Left lung (tissue), 14 donors: ENCODE data around the gene SPINK9. TPM values are rescaled to one million over a fixed set of nuclear protein-coding genes. Genes with fewer than 3 reads are reported as not detected.

Experiments
- ATAC-seq: fragments of 200-7000 bp; cut with Tn5 transposase; one replicate; pipeline ENCODE4 v1.9.1; 2020; ENCODE audit warnings: moderate library complexity
- DNase-seq, 4 donors: peaks; one replicate each; pipeline ENCODE4 v3.0.0-alpha.2; 2013 to 2020
- H3K27ac ChIP-seq, 2 donors: fragments of 200-600 bp; sonication (generic) in 1 of 2; one replicate each; pipeline versions ENCODE4 v1.5.0 to v1.8.0; 2020 to 2021
- H3K27me3 ChIP-seq, 2 donors: fragments of 200-600 bp; sonication (generic) in 1 of 2; one replicate each; pipeline versions ENCODE4 v1.5.0 to v1.8.0; 2020 to 2021
- H3K36me3 ChIP-seq, 2 donors: fragments of 200-600 bp; sonication (generic) in 1 of 2; one replicate each; pipeline versions ENCODE4 v1.5.0 to v1.8.0; 2020 to 2021
- H3K4me1 ChIP-seq, 2 donors: fragments of 200-600 bp; one replicate each; pipeline ENCODE4 v1.8.0; 2021
- H3K4me3 ChIP-seq, 2 donors: fragments of 200-600 bp; sonication (generic) in 1 of 2; one replicate each; pipeline versions ENCODE4 v1.5.0 to v1.8.0; 2020 to 2021; ENCODE audit warnings: mild to moderate bottlenecking in 1 of 2
- H3K9me3 ChIP-seq, 2 donors: fragments of 200-600 bp; sonication (generic) in 1 of 2; one replicate each; pipeline versions ENCODE4 v1.5.0 to v1.8.0; 2020 to 2021
- intact Hi-C, 2 donors: fragments of 100-400 bp; cut with DNase I; formaldehyde crosslinking; loops; one replicate each; pipeline versions ENCODE4 v1.11.2 to v1.14.2; 2022
- long read RNA-seq, 12 donors: library from polyadenylated mRNA in 2 of 12; unstranded in 2 of 12; transcript quantifications; one replicate each; pipeline ENCODE4 v2.0.0 and lab custom pipeline, GENCODE V29; 2019 to 2026
- polyA plus RNA-seq, 6 donors: library from polyadenylated mRNA; unstranded; fragments of 120-200 nt; gene quantifications; one replicate each; pipeline ENCODE4 v1.2.1, GENCODE V29; 2013; ENCODE audit not compliant: insufficient read length in 6 of 6
- total RNA-seq, 2 donors: library from RNA; stranded (reverse); fragmentation: NEBNext Ultra II Directional; extraction: Animal tissue kit (Norgen Biotek cat#: 25700); gene quantifications; one replicate each; pipeline ENCODE4 v1.2.1, GENCODE V29; 2021
- TF ChIP-seq, protein P1 (sequence below), 2 donors: fragments of 200-600 bp; sonication (generic) in 1 of 2; IDR thresholded peaks; one replicate each; pipeline versions ENCODE4 v1.5.0 to v1.8.0; 2021; ENCODE audit warnings: antibody characterized with exemption in 2 of 2
- donor health status: DM: no; HTN: yes; CAD: no.
- donor health status: DM: no; HTN: no; CAD: no.

SPINK9 gene, protein sequence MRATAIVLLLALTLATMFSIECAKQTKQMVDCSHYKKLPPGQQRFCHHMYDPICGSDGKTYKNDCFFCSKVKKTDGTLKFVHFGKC
- not detected for total RNA-seq
- under 1 TPM; 0.34 to 0.87 (median 0.67) TPM for polyA plus RNA-seq
- long read RNA-seq, donor 1, result 0 reads
- long read RNA-seq, donor 2, result 0 reads
- long read RNA-seq, donor 3, result 0 reads
- long read RNA-seq, donor 4, result 0 reads
- long read RNA-seq, donor 5, result 0 reads
- long read RNA-seq, donor 6, result 0 reads
- long read RNA-seq, donor 7, result 0 reads
- long read RNA-seq, donor 8, result 0 reads
- long read RNA-seq, donor 9, result 0 reads
- long read RNA-seq, donor 10, result 0 reads
- long read RNA-seq, donor 11, result 0 reads
- long read RNA-seq, donor 12, partial matches to known transcripts, result 5 of 5 reads
- long read RNA-seq, donor 12, other reads (novel, unspliced or antisense), result 0 of 5 reads

- no peak within 1 kb of the TSS for H3K27ac ChIP-seq
- ATAC-seq (no peak), DNase-seq (no peak)
- peaks cover 0 to 6% of the 10 kb centered on the region in 2 donors for H3K9me3 ChIP-seq
- H3K36me3 ChIP-seq, result no peaks in the 10 kb centered on the region
- no peak within 1 kb of the TSS for H3K4me3 ChIP-seq
- intact Hi-C loops, result no loop called here
- H3K27me3 ChIP-seq, result no peaks in the 10 kb centered on the region
- no peaks in the 10 kb centered on the region for H3K4me1 ChIP-seq
- TF ChIP-seq, protein P1, sequence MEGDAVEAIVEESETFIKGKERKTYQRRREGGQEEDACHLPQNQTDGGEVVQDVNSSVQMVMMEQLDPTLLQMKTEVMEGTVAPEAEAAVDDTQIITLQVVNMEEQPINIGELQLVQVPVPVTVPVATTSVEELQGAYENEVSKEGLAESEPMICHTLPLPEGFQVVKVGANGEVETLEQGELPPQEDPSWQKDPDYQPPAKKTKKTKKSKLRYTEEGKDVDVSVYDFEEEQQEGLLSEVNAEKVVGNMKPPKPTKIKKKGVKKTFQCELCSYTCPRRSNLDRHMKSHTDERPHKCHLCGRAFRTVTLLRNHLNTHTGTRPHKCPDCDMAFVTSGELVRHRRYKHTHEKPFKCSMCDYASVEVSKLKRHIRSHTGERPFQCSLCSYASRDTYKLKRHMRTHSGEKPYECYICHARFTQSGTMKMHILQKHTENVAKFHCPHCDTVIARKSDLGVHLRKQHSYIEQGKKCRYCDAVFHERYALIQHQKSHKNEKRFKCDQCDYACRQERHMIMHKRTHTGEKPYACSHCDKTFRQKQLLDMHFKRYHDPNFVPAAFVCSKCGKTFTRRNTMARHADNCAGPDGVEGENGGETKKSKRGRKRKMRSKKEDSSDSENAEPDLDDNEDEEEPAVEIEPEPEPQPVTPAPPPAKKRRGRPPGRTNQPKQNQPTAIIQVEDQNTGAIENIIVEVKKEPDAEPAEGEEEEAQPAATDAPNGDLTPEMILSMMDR (IDR thresholded peaks at IDR 0.05), result no peak
These were observed at the start of gene SPINK9 for GRCh38 chr5:148335259-148335658. Gene SPINK9, plus strand, starts transcription at chr5:148335559. Its CDS starts 55 bp downstream, at chr5:148335614.

DNA sequence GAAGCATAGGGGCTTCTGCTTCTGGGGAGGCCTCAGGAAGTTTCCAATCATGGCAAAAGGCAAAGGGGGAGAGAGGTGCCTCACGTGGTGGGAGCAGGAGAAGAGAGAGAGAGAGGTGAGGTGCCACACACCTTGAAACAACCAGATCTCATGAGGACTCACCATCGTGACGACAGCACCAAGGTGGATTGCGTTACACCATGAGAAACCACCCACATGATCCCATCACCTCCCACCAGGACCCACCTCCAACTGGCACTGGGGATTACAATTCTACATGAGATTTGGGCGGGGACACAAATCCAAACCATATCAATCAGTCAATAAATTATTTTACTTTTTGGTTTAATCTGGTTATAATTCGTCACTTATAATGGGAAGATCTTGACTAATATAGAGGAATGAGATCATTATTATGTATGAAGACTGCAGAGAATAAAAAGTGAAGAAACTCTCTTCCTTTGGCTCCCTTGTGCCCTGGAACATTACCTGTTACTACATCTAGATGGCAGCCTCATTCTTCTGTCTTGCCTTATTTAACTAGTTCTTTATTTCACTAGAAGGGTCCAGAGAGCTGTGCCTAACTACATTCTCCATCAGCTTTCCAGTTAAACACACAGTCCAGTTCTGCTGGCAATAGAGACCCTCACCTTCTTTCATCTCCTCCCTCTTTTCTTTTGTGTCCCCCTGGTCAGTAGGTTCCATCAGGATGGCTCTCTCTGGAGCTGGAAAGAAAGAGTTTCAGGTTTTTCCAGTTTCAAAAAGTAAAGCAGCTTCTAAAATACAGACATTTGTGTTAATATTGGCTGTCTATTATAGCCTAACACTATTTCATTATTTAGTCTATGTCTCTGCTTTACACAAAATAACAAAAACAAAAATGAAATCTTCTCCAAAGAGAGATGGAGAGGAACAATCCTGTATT lies 44.8 kb upstream of the SPINK9 start:
- intact Hi-C loops, result no loop called here
- Histone ChIP-seq H3K4me3 (no peak overlapping the region), H3K27me3 (no peaks in the 10 kb centered on the region), H3K27ac (no peak overlapping the region), H3K9me3 (no peaks in the 10 kb centered on the region), H3K4me1 (no peaks in the 10 kb centered on the region), H3K36me3 (no peaks in the 10 kb centered on the region)
- ATAC-seq (peak; percentile 70), DNase-seq (peak in 2 of 4 donors; percentile 4 to 12)
- TF ChIP-seq, protein P1 (IDR thresholded peaks at IDR 0.05), result peak; percentile 15 to 40

DNA sequence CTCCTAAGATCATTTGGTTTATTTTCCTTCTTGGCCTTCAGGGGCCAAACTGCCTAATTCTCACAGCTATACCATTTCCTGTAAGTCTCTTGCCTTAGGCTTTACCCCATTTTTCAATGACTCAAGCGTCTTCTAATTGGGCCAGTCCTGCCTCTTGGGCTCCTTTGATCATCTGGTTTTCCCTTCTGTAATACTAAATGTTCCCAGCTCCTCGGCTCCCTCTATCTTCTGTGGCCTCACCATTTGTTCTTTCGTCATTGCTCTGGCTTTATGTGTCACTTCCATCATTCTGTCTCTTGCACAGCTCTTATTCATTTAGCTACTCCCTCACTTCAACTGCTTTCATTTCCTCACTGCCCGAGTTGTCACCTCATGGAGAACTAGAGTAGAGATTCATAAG lies 37.6 kb upstream of the SPINK9 start:
- DNase-seq (no peak), ATAC-seq (no peak)
- H3K4me3 ChIP-seq, result no peak overlapping the region
- TF ChIP-seq, protein P1 (IDR thresholded peaks at IDR 0.05), result no peak
- H3K9me3 ChIP-seq, result no peaks in the 10 kb centered on the region
- H3K36me3 ChIP-seq, result no peaks in the 10 kb centered on the region
- H3K4me1 ChIP-seq, result no peaks in the 10 kb centered on the region
- intact Hi-C loops, result no loop called here
- no peaks in the 10 kb centered on the region for H3K27me3 ChIP-seq
- no peak overlapping the region for H3K27ac ChIP-seq

- DNase-seq (no peak), ATAC-seq (no peak)
- H3K4me1 ChIP-seq, result no peaks in the 10 kb centered on the region
- no peak overlapping the region for H3K27ac ChIP-seq
- no peaks in the 10 kb centered on the region for H3K27me3 ChIP-seq
- peaks cover 0 to 6% of the 10 kb centered on the region in 2 donors for H3K9me3 ChIP-seq
- intact Hi-C loops, result no loop called here
- TF ChIP-seq, protein P1 (IDR thresholded peaks at IDR 0.05), result no peak
- no peak overlapping the region for H3K4me3 ChIP-seq
- H3K36me3 ChIP-seq, result no peaks in the 10 kb centered on the region
These were observed 28.9 kb upstream of the SPINK9 start for GRCh38 chr5:148306446-148306845.

DNA sequence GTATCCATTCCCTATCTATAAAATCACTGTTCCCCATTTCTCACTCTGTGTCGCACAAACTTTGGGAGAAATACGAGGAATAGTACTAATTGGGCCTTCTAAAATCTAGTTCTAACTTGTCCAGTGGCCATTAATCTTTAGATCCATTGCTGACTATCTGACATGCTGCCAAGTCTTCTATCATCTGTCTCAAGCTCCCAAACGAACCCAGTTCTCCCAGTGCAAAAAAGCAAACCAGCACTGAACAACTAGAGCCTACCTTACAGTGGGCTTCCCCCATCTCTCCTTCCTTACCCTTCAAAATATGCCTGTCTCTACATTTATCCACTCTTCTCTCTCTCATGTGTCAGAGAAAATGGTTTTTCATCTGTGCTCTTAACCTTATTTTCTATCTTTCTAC lies 26.3 kb upstream of the SPINK9 start:
- TF ChIP-seq, protein P1 (IDR thresholded peaks at IDR 0.05), result no peak
- ATAC-seq, result no peak
- no peaks in the 10 kb centered on the region for H3K4me1 ChIP-seq

More for the DNA sequence above, 26.3 kb upstream of the SPINK9 start:
- peaks cover 0 to 6% of the 10 kb centered on the region in 2 donors for H3K9me3 ChIP-seq
- no peak overlapping the region for H3K4me3 ChIP-seq
- H3K27me3 ChIP-seq, result no peaks in the 10 kb centered on the region
- H3K36me3 ChIP-seq, result no peaks in the 10 kb centered on the region
- intact Hi-C loops, result no loop called here
- no peak overlapping the region for H3K27ac ChIP-seq
- DNase-seq, result no peak
